Measurements from ENCODE around the gene CDT1. TPM values are rescaled to one million over a fixed set of nuclear protein-coding genes. Genes with fewer than 3 reads are reported as not detected.
A peak's percentile ranks its signal among the peaks of the same experiment; 100 is the strongest.

CDT1 gene
- total and polyA plus RNA-seq, 4 experiments from 2014 or later = 0.17 to 0.26 (median 0.18) TPM

DNA sequence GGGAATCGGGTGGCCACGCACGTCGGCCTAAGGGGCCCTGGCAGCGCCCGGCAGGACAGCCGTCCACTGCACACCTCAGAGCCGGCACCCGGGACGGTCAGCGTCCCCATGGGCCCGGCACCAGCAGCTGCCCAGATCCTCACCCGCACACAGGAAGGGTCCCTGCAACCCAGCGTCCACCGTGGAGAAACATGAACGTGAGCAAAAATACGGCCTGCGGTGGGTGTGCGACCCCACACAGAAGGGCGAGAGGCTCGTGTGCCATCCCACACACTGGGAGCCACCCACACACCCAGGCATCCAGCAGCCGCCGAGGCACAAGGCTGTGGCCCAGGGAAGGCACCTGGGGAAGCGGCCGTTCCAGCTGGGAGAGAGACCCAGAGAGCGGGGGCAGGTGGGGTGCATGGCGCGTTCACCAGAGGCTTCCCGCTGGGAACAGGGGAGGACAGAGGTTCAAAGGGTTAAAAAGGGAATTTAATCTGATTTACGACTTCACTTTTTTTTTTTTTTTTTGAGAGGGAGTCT, 25.0 kb upstream of the CDT1 start:
- intact Hi-C loops (cut with micrococcal nuclease) = no loop called here
- no peaks in the 10 kb centered on the region for H3K27me3 ChIP-seq (ENCODE audit: insufficient read depth, low read length)
- Mint-ChIP-seq H3K27ac (peak overlapping the region in 6 of 7 donors; percentile 70 to 95 (median 80)), H3K4me3 (no peak overlapping the region), H3K4me1 (peaks cover 31 to 74% (median 55%) of the 10 kb centered on the region in 4 donors), H3K9me3 (peaks cover 0 to 1% (median 0%) of the 10 kb centered on the region in 8 donors), H3K36me3 (peaks cover 0 to 23% of the 10 kb centered on the region in 2 donors), H3K27me3 (no peaks in the 10 kb centered on the region)
- no peak for DNase-seq
- H3K4me3 ChIP-seq (ENCODE audit: low read length in 2 of 2) = no peak overlapping the region
- H3K36me3 ChIP-seq (ENCODE audit: insufficient read depth, low read length) = no peaks in the 10 kb centered on the region
- CTCF ChIA-PET (ENCODE audit: partially characterized antibody) = interaction anchor here (3.7 to 10.7 kb wide), 3 partner anchors 24 to 41 kb away, joined by 20 to 137 read pairs (median 64); no protein-coding TSS in a partner anchor
- H3K9me3 ChIP-seq (ENCODE audit: control insufficient read depth in 1 of 2, low read length in 2 of 2) = no peaks in the 10 kb centered on the region
- H3K4me1 ChIP-seq (ENCODE audit: insufficient read depth, low read length) = peaks cover 73% of the 10 kb centered on the region
- POLR2A ChIA-PET (ENCODE audit: partially characterized antibody) = interaction anchor here (5.0 to 8.8 kb wide), 3 partner anchors 10 to 33 kb away, joined by 62 to 206 read pairs (median 138); partner anchors contain the start of genes APRT and CDT1
- H3K27ac ChIP-seq (ENCODE audit: low read depth, low read length) = peak overlapping the region; percentile 74

DNA sequence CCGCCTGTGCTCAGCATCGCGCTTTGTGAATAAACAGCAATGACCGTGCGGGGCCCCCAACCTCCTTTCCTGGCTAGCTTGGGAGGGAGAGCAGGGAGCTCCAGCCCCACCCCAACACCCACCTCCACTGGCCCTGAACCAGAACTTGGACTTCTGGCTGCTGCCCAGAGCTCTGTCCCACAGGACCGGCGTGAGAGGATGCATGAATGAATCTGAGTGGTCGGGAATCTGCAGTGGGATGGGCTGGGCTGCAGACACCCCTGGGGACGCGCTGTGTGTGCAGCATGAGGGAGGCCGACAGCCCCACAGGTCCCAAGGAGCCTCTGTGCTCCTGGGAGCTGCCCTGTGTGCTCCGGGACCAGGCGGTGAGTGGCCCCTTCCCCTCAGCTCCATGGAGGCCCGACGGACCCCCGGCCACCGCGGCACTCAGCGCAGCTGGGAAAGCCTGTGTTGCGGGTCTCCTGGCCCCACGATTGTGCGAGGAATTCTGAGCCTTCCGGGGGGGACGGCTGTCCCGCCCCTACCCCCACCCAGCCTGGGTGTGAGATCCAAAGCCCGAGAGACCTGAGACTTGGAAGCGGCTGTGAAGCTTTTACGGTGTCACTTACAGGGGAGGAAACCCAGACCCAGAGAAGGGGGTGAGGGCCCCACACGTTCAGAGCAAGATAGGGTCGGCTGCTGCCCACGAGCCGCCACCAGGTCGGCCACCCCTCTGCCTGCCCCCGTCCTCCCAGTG, 24.0 kb upstream of the CDT1 start:
- H3K27me3 Mint-ChIP-seq = no peaks in the 10 kb centered on the region
- H3K36me3 Mint-ChIP-seq = peaks cover 0 to 21% of the 10 kb centered on the region in 2 donors
- H3K36me3 ChIP-seq (ENCODE audit: insufficient read depth, low read length) = no peaks in the 10 kb centered on the region
- H3K4me1 Mint-ChIP-seq = peaks cover 32 to 73% (median 52%) of the 10 kb centered on the region in 4 donors
- intact Hi-C loops (cut with micrococcal nuclease) = loop anchor here (2.0 to 5.0 kb wide), 2 partner anchors 13 to 92 kb away; partner anchors contain the start of gene SNAI3
- no peaks in the 10 kb centered on the region for H3K9me3 ChIP-seq (ENCODE audit: control insufficient read depth in 1 of 2, low read length in 2 of 2)
- CTCF ChIA-PET (ENCODE audit: partially characterized antibody) = interaction anchor here (0.5 to 10.7 kb wide), 9 partner anchors 11 to 147 kb away, joined by 3 to 137 read pairs (median 20); partner anchors contain the start of genes APRT, GALNS and TRAPPC2L
- H3K4me3 ChIP-seq (ENCODE audit: low read length in 2 of 2) = peak overlapping the region in 1 of 2 donors; percentile 70
- POLR2A ChIA-PET (ENCODE audit: partially characterized antibody) = interaction anchor here (2.7 to 8.8 kb wide), 9 partner anchors 11 to 160 kb away, joined by 13 to 206 read pairs (median 62); partner anchors contain the start of genes APRT, CDT1, CTU2 and GALNS
- H3K27ac Mint-ChIP-seq = peak overlapping the region; percentile 95 to 98 (median 95)
- peak overlapping the region in 7 of 8 donors; percentile 81 to 97 (median 93) for H3K4me3 Mint-ChIP-seq
- H3K27me3 ChIP-seq (ENCODE audit: insufficient read depth, low read length) = no peaks in the 10 kb centered on the region
- H3K4me1 ChIP-seq (ENCODE audit: insufficient read depth, low read length) = peaks cover 66% of the 10 kb centered on the region
- peak overlapping the region; percentile 74 for H3K27ac ChIP-seq (ENCODE audit: low read depth, low read length)
- no peak for DNase-seq
- peaks cover 0 to 1% (median 0%) of the 10 kb centered on the region in 8 donors for H3K9me3 Mint-ChIP-seq

DNA sequence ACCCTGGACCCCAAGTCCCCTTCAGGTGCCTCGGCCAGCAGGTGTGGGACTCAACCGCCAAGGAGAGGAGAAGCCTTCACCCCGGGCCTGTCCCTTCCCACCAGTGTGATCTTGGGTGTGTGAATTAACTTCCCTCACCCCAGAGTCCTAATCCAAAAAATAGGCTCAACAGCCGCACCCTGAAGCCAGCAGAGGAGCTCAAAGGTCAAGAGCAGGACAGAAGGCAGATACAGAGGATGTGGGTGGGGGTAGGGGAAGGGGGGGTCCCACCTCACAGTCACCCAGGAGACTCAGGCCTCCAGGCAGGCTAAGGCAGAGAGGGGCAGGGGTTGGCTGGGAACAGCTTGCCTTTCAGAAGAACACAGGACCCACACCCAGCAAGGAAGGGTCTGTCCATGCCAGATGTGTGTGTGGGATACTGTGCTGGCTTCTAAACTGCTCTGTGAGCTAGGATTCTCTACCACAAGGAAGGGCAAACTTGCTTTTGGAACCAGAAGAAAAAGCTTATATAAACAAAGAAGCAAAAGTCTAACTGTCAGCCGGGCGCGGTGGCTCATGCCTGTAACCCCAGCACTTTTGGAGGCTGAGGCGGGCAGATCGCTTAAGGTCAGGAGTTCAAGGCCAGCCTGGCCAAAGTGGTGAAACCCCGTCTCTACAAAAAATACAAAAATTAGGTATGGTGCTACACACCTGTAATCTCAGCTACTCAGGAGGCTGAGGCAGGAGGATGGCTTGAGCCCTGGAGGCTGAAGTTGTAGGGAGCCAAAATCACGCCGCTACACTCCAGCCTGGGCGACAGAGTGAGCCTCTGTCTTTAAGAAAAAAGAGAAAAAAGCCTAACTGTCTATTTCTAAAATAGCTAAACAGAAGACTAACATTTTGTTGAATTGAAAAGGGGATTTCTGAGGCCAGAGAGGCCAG, 23.2 kb upstream of the CDT1 start:
- intact Hi-C loops (cut with micrococcal nuclease) = loop anchor here (1.0 to 5.0 kb wide), 5 partner anchors 14 to 93 kb away; partner anchors contain the start of genes SNAI3 and TRAPPC2L
- no peak for DNase-seq
- H3K4me1 ChIP-seq (ENCODE audit: insufficient read depth, low read length) = peaks cover 62% of the 10 kb centered on the region

DNA sequence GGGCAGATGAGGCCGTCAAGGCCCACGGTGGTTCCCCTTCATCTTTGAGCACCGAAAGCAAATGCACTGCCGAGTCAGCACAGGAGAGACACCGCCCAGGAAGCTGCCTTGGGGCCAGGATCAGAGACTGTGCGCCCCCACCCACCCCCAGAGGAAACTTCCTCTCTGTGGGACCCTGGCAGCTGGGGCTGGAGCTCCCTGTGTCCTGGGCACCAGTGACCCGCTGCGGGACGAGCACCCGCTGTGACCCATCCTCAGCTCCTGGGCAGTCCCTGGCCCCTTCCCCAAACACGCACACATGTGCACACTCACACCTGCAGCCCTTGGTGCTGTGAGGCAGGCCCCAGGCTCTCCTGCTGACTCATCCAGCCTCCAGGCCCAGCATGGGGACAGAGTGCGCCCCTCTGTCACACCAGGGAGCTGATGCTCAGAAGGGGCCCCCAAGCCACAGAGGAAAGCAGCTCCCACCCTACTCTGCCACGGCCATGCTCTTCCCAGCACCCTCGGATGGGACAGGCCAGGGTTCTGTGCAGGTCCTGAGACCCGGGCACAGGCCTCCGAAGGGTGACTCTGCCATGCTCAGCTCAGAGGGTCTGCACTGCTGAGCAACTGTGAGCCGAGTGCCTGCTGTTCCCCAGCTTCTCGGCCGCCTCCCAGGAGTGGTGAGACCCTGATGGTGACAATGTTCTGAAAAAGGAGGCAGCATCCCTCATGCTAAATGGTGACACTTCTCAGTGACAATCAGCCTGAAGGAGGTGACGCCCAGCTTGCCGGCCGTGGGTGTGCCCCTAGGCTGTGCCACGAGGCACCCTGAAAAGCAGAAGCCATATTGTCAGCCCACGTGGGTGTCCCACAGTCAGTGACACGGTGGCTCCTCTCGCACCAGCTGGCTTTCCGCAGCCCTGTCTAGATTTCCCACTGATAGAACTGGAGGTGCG, 22.2 kb upstream of the CDT1 start:
- Mint-ChIP-seq H3K27me3 (no peaks in the 10 kb centered on the region), H3K4me1 (peaks cover 31 to 64% (median 50%) of the 10 kb centered on the region in 4 donors), H3K4me3 (peak overlapping the region; percentile 81 to 97 (median 90)), H3K27ac (peak overlapping the region; percentile 95 to 98 (median 95)), H3K36me3 (peaks cover 0 to 20% of the 10 kb centered on the region in 2 donors), H3K9me3 (peaks cover 0 to 1% (median 0%) of the 10 kb centered on the region in 8 donors)
- Histone ChIP-seq H3K4me1 (ENCODE audit: insufficient read depth, low read length) (peaks cover 67% of the 10 kb centered on the region), H3K9me3 (ENCODE audit: control insufficient read depth in 1 of 2, low read length in 2 of 2) (no peaks in the 10 kb centered on the region), H3K4me3 (ENCODE audit: low read length in 2 of 2) (peak overlapping the region in 1 of 2 donors; percentile 70), H3K27me3 (ENCODE audit: insufficient read depth, low read length) (no peaks in the 10 kb centered on the region), H3K27ac (ENCODE audit: low read depth, low read length) (peak overlapping the region; percentile 74), H3K36me3 (ENCODE audit: insufficient read depth, low read length) (no peaks in the 10 kb centered on the region)
- CTCF ChIA-PET (ENCODE audit: partially characterized antibody) = interaction anchor here (0.9 to 10.7 kb wide), 14 partner anchors 18 to 434 kb away, joined by 3 to 137 read pairs (median 8); partner anchors contain the start of genes APRT, GALNS and TRAPPC2L
- intact Hi-C loops (cut with micrococcal nuclease) = loop anchor here (1.0 to 5.0 kb wide), 6 partner anchors 15 to 94 kb away; partner anchors contain the start of genes SNAI3 and TRAPPC2L
- POLR2A ChIA-PET (ENCODE audit: partially characterized antibody) = interaction anchor here (0.8 to 8.8 kb wide), 29 partner anchors 8 to 1092 kb away, joined by 3 to 206 read pairs (median 6); partner anchors contain the start of genes APRT, CDK10, CDT1 and CTU2
- peak; percentile 71 to 83 (median 72) for DNase-seq

More for the DNA sequence above, 23.2 kb upstream of the CDT1 start:
- CTCF ChIA-PET (ENCODE audit: partially characterized antibody) = interaction anchor here (0.9 to 10.7 kb wide), 11 partner anchors 12 to 435 kb away, joined by 3 to 137 read pairs (median 11); partner anchors contain the start of genes APRT, GALNS and TRAPPC2L
- Mint-ChIP-seq H3K9me3 (peaks cover 0 to 1% (median 0%) of the 10 kb centered on the region in 8 donors), H3K27me3 (no peaks in the 10 kb centered on the region), H3K36me3 (peaks cover 0 to 21% of the 10 kb centered on the region in 2 donors), H3K4me1 (peaks cover 32 to 70% (median 50%) of the 10 kb centered on the region in 4 donors), H3K4me3 (peak overlapping the region; percentile 81 to 97 (median 90)), H3K27ac (peak overlapping the region; percentile 95 to 98 (median 95))
- no peaks in the 10 kb centered on the region for H3K27me3 ChIP-seq (ENCODE audit: insufficient read depth, low read length)
- POLR2A ChIA-PET (ENCODE audit: partially characterized antibody) = interaction anchor here (0.8 to 8.8 kb wide), 19 partner anchors 12 to 160 kb away, joined by 3 to 206 read pairs (median 18); partner anchors contain the start of genes APRT, CDT1, CTU2 and CYBA
- peak overlapping the region in 1 of 2 donors; percentile 70 for H3K4me3 ChIP-seq (ENCODE audit: low read length in 2 of 2)
- no peaks in the 10 kb centered on the region for H3K9me3 ChIP-seq (ENCODE audit: control insufficient read depth in 1 of 2, low read length in 2 of 2)
- H3K27ac ChIP-seq (ENCODE audit: low read depth, low read length) = peak overlapping the region; percentile 74
- no peaks in the 10 kb centered on the region for H3K36me3 ChIP-seq (ENCODE audit: insufficient read depth, low read length)

DNA sequence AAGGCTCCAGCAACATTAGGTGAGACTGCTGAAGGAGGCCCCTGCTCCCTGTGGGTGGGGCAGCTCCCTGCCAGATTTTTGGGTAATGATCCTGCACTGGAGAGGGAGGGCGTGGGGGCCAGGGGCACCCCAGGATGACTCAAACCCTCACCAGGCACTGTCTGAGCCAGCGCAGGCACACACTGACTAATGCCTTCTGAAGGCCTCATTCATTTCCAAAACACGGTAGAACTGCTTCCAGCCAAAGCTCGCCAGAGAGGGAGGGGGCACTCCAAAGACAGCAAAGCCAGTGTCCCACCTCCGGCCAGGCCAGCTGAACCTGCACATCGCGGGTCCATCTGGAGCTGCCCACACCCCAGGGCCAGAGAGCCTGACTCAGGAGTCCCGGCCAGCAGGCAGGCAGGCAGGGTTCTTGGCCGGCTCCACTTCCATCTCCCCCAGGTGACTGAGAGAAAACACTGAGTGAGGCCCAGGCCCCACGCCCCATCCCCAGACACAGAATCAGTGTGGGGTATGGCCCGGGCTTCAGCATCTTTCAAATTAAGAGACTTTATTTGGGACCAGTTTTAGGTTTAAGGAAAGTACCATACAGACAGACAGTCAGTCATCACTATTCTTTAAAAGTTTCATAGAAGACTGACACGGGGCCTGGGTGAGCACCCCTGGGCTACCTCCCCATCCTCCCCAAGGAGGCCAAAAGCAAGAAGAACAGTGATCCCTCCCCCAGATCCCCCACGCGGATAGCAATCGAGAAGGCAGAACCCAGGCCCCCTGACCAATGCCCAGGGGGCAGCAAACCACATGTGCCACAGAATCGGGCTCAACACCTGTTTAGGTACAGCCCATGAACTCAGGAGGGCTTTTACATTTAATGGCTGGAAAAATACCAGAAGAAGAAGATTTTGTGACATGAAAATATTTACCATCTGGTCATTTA, 20.9 kb upstream of the CDT1 start:
- no peaks in the 10 kb centered on the region for H3K27me3 Mint-ChIP-seq
- peaks cover 0 to 16% of the 10 kb centered on the region in 2 donors for H3K36me3 Mint-ChIP-seq
- Histone ChIP-seq H3K9me3 (ENCODE audit: control insufficient read depth in 1 of 2, low read length in 2 of 2) (no peaks in the 10 kb centered on the region), H3K27ac (ENCODE audit: low read depth, low read length) (peak overlapping the region; percentile 74), H3K4me1 (ENCODE audit: insufficient read depth, low read length) (peaks cover 67% of the 10 kb centered on the region), H3K36me3 (ENCODE audit: insufficient read depth, low read length) (no peaks in the 10 kb centered on the region), H3K27me3 (ENCODE audit: insufficient read depth, low read length) (no peaks in the 10 kb centered on the region), H3K4me3 (ENCODE audit: low read length in 2 of 2) (peak overlapping the region; percentile 26 to 70)
- H3K27ac Mint-ChIP-seq = peak overlapping the region; percentile 95 to 98 (median 95)
- DNase-seq = peak in 1 of 5 donors; percentile 86
- H3K4me3 Mint-ChIP-seq = peak overlapping the region; percentile 81 to 97 (median 90)
- ChIA-PET POLR2A (ENCODE audit: partially characterized antibody) (interaction anchor here (0.5 to 8.8 kb wide), 25 partner anchors 9 to 459 kb away, joined by 3 to 206 read pairs (median 9); partner anchors contain the start of genes APRT, CDT1, CTU2 and GALNS), CTCF (ENCODE audit: partially characterized antibody) (interaction anchor here (0.7 to 10.7 kb wide), 18 partner anchors 16 to 384 kb away, joined by 3 to 137 read pairs (median 4); partner anchors contain the start of genes APRT, GALNS and TRAPPC2L)
- H3K4me1 Mint-ChIP-seq = peaks cover 30 to 59% (median 47%) of the 10 kb centered on the region in 4 donors
- intact Hi-C loops (cut with micrococcal nuclease) = loop anchor here (2.0 to 5.0 kb wide), 2 partner anchors 24 to 95 kb away; partner anchors contain the start of gene SNAI3
- H3K9me3 Mint-ChIP-seq = peaks cover 0 to 1% (median 0%) of the 10 kb centered on the region in 8 donors

Data from CD4-positive, alpha-beta memory T cell (primary cell).